ENCODE data around the gene MCU. TPM values are rescaled to one million over a fixed set of nuclear protein-coding genes. Genes with fewer than 3 reads are reported as not detected.

Gene MCU
- polyA plus RNA-seq, 1 of the 3 experiments (the other 2 are of a cell fraction): 20.6 TPM

DNA sequence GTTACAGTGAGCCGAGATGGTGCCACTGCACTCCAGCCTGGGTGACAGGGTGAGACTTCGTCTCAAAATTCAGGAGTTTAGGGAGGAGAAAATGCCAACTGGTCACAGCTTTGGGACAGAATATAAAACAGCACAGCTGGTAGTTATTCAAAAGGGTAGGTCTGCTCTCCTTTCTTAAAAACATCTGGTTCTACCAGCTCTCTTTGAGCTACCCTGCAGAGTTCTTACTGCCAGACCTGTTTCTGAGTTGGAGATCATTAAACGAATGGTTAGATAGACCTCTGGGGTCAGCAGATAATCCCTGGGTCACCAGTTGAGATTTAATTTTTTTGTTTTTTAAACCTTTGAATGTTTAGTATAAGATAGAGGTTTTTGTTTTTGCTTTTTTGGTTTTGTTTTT, 52.6 kb downstream of the MCU start:
- Histone ChIP-seq H2AFZ (ENCODE audit: low read depth) (no peak overlapping the region), H3K4me1 (ENCODE audit: control insufficient read depth in 1 of 2, insufficient read depth in 2 of 2, low read depth in 1 of 2, low read length in 1 of 2) (no peaks in the 10 kb centered on the region; a peak in 1 of 4 replicates), H3K27me3 (ENCODE audit: insufficient read depth) (no peaks in the 10 kb centered on the region), H4K20me1 (ENCODE audit: insufficient read depth) (peaks cover 5% of the 10 kb centered on the region; the same call in 1 of the 2 replicates), H3K9me2 (no peaks in the 10 kb centered on the region), H3F3A (replicated peaks; ENCODE audit: insufficient read depth) (no peaks in the 10 kb centered on the region), H3K9me3 (no peaks in the 10 kb centered on the region), H3K9ac (no peak overlapping the region), H3K36me3 (replicated peaks in 1 of 2; ENCODE audit: control insufficient read depth in 1 of 2, insufficient read depth in 2 of 2, low read length in 1 of 2) (no peaks in the 10 kb centered on the region), H3K79me2 (ENCODE audit: insufficient read depth) (peaks cover 38% of the 10 kb centered on the region), H3K27ac (ENCODE audit: low read depth in 2 of 2, low read length in 1 of 2) (no peak overlapping the region), H3K4me2 (no peak overlapping the region), H3K4me3 (ENCODE audit: low read depth in 2 of 2, low read length in 1 of 2) (no peak overlapping the region)
- DNase-seq: peak; percentile 15
- ChIA-PET POLR2A (no interaction called here), CTCF (interaction anchor here (1.4 to 2.5 kb wide), 2 partner anchors 12 to 15 kb away, joined by 3 to 5 read pairs; no protein-coding TSS in a partner anchor)
- 82% methylated on average over 3 of the region's 3 CpGs for WGBS (ENCODE audit: low lambda C conversion rate)
- TF ChIP-seq, protein P1, sequence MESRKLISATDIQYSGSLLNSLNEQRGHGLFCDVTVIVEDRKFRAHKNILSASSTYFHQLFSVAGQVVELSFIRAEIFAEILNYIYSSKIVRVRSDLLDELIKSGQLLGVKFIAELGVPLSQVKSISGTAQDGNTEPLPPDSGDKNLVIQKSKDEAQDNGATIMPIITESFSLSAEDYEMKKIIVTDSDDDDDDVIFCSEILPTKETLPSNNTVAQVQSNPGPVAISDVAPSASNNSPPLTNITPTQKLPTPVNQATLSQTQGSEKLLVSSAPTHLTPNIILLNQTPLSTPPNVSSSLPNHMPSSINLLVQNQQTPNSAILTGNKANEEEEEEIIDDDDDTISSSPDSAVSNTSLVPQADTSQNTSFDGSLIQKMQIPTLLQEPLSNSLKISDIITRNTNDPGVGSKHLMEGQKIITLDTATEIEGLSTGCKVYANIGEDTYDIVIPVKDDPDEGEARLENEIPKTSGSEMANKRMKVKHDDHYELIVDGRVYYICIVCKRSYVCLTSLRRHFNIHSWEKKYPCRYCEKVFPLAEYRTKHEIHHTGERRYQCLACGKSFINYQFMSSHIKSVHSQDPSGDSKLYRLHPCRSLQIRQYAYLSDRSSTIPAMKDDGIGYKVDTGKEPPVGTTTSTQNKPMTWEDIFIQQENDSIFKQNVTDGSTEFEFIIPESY (IDR thresholded peaks at IDR 0.05; ENCODE audit: borderline replicate concordance, low read depth): no peak
- TF ChIP-seq SMC3 (IDR thresholded peaks at IDR 0.05; ENCODE audit: low read depth, low read length): no peak
- no peak for TF ChIP-seq MEF2A (IDR thresholded peaks at IDR 0.05; ENCODE audit: borderline replicate concordance, low read depth)
- TF ChIP-seq CHD2 (IDR thresholded peaks at IDR 0.05; ENCODE audit: low read length, partially characterized antibody): no peak
- TF ChIP-seq TEAD4 (IDR thresholded peaks at IDR 0.05; ENCODE audit: borderline replicate concordance, insufficient read depth): no peak
- no peak for TF ChIP-seq YY1 (IDR thresholded peaks at IDR 0.05; ENCODE audit: low read depth)
- no peak for TF ChIP-seq FOSL2 (IDR thresholded peaks at IDR 0.05; ENCODE audit: borderline replicate concordance, low read depth)

DNA sequence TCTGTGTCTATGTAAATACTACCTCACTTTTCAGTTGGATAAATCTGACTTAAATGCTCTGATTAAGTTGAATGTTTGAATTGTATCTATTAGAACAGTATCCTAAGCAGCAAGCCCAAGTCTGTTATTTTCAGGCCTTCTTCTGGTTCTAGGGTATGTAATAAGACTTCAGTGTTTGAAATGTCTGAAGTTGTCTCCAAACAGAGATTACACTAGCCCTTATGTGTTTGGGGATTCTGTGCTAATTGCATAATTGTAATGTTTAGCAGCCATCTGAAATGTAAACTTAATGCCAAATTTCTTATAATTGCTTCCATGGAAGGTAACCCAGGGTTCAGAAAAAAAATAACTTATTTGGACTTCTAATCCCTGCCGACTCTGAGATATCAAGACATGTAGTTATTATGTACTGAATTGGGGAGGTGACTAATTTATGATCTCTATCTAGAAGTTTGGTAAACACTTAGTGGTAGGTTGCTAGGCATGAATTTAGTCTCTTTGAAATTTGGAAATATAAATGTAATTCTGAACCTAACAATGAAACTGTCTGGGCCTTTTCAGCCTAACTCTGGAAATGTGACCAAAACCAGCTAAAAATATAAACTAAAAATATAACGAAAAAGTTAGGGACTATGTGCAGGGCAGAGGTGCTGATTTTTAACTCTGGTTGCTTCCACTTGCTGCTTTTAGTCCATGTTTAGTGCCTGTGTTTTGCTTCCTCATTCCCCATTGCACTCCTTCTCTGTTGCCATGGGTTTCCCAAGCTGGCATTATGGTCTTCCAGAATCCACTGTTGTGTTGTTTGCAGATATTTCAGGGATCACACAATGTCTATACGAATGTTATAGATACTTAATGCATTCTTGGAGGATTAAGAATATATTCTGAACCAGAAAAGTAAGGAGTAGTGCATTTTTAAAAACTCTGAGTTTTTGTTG, 54.8 kb downstream of the MCU start:
- Histone ChIP-seq H3K9me2 (no peaks in the 10 kb centered on the region), H4K20me1 (ENCODE audit: insufficient read depth) (peaks cover 5% of the 10 kb centered on the region; the same call in 1 of the 2 replicates), H3K27ac (ENCODE audit: low read depth in 2 of 2, low read length in 1 of 2) (no peak overlapping the region), H3K79me2 (ENCODE audit: insufficient read depth) (peaks cover 24% of the 10 kb centered on the region), H3K27me3 (ENCODE audit: insufficient read depth) (no peaks in the 10 kb centered on the region), H3K4me3 (ENCODE audit: low read depth in 2 of 2, low read length in 1 of 2) (no peak overlapping the region), H2AFZ (ENCODE audit: low read depth) (no peak overlapping the region), H3K9ac (no peak overlapping the region), H3K36me3 (replicated peaks in 1 of 2; ENCODE audit: control insufficient read depth in 1 of 2, insufficient read depth in 2 of 2, low read length in 1 of 2) (no peaks in the 10 kb centered on the region), H3K4me2 (no peak overlapping the region), H3K9me3 (no peaks in the 10 kb centered on the region), H3F3A (replicated peaks; ENCODE audit: insufficient read depth) (no peaks in the 10 kb centered on the region), H3K4me1 (ENCODE audit: control insufficient read depth in 1 of 2, insufficient read depth in 2 of 2, low read depth in 1 of 2, low read length in 1 of 2) (no peaks in the 10 kb centered on the region; a peak in 1 of 4 replicates)
- POLR2A ChIA-PET: no interaction called here
- 74% methylated on average over 3 of the region's 3 CpGs for WGBS (ENCODE audit: low lambda C conversion rate)
- CTCF ChIA-PET: interaction anchor here (1.0 kb wide), 1 partner anchor 9 kb away, joined by 3 read pairs; no protein-coding TSS in a partner anchor
- DNase-seq: no peak
- TF ChIP-seq EP300 (IDR thresholded peaks at IDR 0.05; ENCODE audit: borderline replicate concordance in 1 of 2, low read depth in 1 of 2, low read length in 1 of 2): no peak

Measured in SK-N-SH (cell line).